Activated CD4-positive, alpha-beta T cell treated with anti-CD3 and anti-CD28 coated beads, Interleukin-2, amount 50 U/mL, for 24 hours (primary cell): Measurements from ENCODE around the gene NCLN.
A peak's percentile ranks its signal among the peaks of the same experiment; 100 is the strongest.
"Not testable (repeated sequence)": the region's sequence is repeated elsewhere in the genome, so short reads cannot be mapped to it uniquely, and the experiment has no call there.

ENCODE experiments used
- DNase-seq, 2 donors: peaks; one replicate each; pipeline ENCODE4 v3.0.0-alpha.2; 2020; ENCODE audit warnings: low read depth in 1 of 2, low spot score in 1 of 2

Gene NCLN

GRCh38 chr19:3224346-3225168, 38.8 kb downstream of the NCLN start, which contains the start of gene CELF5:
Gene CELF5, plus strand, starts transcription at chr19:3224661. Its CDS starts 79 bp downstream, at chr19:3224740.
- DNase-seq, result no peak

GRCh38 chr19:3225169-3225485, 39.4 kb downstream of the NCLN start:
- no peak for DNase-seq

- DNase-seq, result no peak
Measured at GRCh38 chr19:3225677-3226093, 40.0 kb downstream of the NCLN start.

GRCh38 chr19:3227054-3227626, 41.4 kb downstream of the NCLN start:
- no peak for DNase-seq

- DNase-seq, result no peak
Measured at GRCh38 chr19:3229346-3229743, 43.6 kb downstream of the NCLN start.

- DNase-seq, result no peak
Measured at GRCh38 chr19:3229888-3230496, 44.3 kb downstream of the NCLN start.

- no peak for DNase-seq
Measured at GRCh38 chr19:3231288-3231687, 45.6 kb downstream of the NCLN start.

GRCh38 chr19:3233116-3233515, 47.4 kb downstream of the NCLN start:
- DNase-seq, result no peak

GRCh38 chr19:3233831-3234230, 48.1 kb downstream of the NCLN start:
- no peak for DNase-seq

- DNase-seq, result no peak
Measured at GRCh38 chr19:3234800-3235199, 49.1 kb downstream of the NCLN start.

- not testable (repeated sequence) for DNase-seq
Measured at GRCh38 chr19:3235604-3236003, 49.9 kb downstream of the NCLN start.

- no peak for DNase-seq
Measured at GRCh38 chr19:3236272-3236671, 50.5 kb downstream of the NCLN start.

- DNase-seq, result no peak
Measured at GRCh38 chr19:3238066-3238561, 52.4 kb downstream of the NCLN start.

- no peak for DNase-seq
Measured at GRCh38 chr19:3239367-3239766, 53.6 kb downstream of the NCLN start.

- DNase-seq, result peak; percentile 8 to 29
Measured at GRCh38 chr19:3243819-3244700, 58.3 kb downstream of the NCLN start.

GRCh38 chr19:3245050-3245449, 59.3 kb downstream of the NCLN start:
- DNase-seq, result no peak

- DNase-seq, result no peak
Measured at GRCh38 chr19:3248728-3249326, 63.1 kb downstream of the NCLN start.

- no peak for DNase-seq
Measured at GRCh38 chr19:3249408-3249807, 63.7 kb downstream of the NCLN start.

GRCh38 chr19:3250675-3251074, 64.9 kb downstream of the NCLN start:
- DNase-seq, result peak in 1 of 2 donors; percentile 33

- DNase-seq, result no peak
Measured at GRCh38 chr19:3251229-3251628, 65.5 kb downstream of the NCLN start.

GRCh38 chr19:3252650-3253049, 66.9 kb downstream of the NCLN start:
- no peak for DNase-seq
